Measurements from ENCODE around the gene RAPGEF2.

GRCh38 chr4:159097785-159098184 is 5.1 kb upstream of the RAPGEF2 start:
- no peak for TF ChIP-seq CTCF (IDR thresholded peaks at IDR 0.05; ENCODE audit: low read depth, low read length, poor library complexity, severe bottlenecking)
- TF ChIP-seq EZH2phosphoT487 (IDR thresholded peaks at IDR 0.05; ENCODE audit: borderline replicate concordance, low read length): no peak
